B cell (primary cell): ENCODE data around the gene SLC9C1. TPM values are rescaled to one million over a fixed set of nuclear protein-coding genes. Genes with fewer than 3 reads are reported as not detected.

Source experiments
- ATAC-seq: fragments of 200-7000 bp; cut with Tn5 transposase; one replicate; pipeline ENCODE4 v1.10.0; 2021; ENCODE audit warnings: low read depth, mild to moderate bottlenecking, moderate number of reproducible peaks, moderate library complexity
- CTCF ChIA-PET: fragments of 350-600 bp; sonication (Branson Sonifier 250); formaldehyde crosslinking; loops from one replicate; lab custom pipeline; 2021; ENCODE audit warnings: antibody characterized with exemption, inconsistent platforms; lab: Charles Lee
- POLR2A ChIA-PET: fragments of 350-600 bp; sonication (Branson Sonifier 250); formaldehyde crosslinking; loops from one replicate; lab custom pipeline; 2021; ENCODE audit warnings: antibody characterized with exemption; lab: Charles Lee
- DNase-seq: peaks from one replicate; pipeline ENCODE4 v3.0.0; 2013
- H2AFZ ChIP-seq: 2 replicates; pipeline ENCODE4 v1.6.1; 2012; ENCODE audit warnings: mild to moderate bottlenecking, low read depth, low read length; ENCODE audit not compliant: insufficient read depth, poor library complexity, severe bottlenecking
- H3K27ac ChIP-seq, 2 donors: 1 replicate in 1 of 2; 2 replicates in 1 of 2; pipeline ENCODE4 v1.5.1; 2012 to 2013; ENCODE audit warnings: low read length in 2 of 2, mild to moderate bottlenecking in 2 of 2, moderate library complexity in 1 of 2
- H3K27me3 ChIP-seq, 4 experiments: fragments of 200-600 bp in 1 of 4; sonication (generic) in 1 of 4; replicated peaks in 1 of 4; 1 replicate in 2 of 4; 2 replicates in 2 of 4; pipeline versions ENCODE4 v1.6.1 to v1.7.0; 2013 to 2016; ENCODE audit warnings: low read length in 3 of 4, mild to moderate bottlenecking in 2 of 4, mixed read lengths in 1 of 4, moderate library complexity in 1 of 4; ENCODE audit not compliant: insufficient read depth in 4 of 4, control insufficient read depth in 3 of 4; ENCODE audit errors: control extremely low read depth in 1 of 4
- H3K36me3 ChIP-seq, 2 experiments: replicated peaks in 1 of 2; 1 replicate in 1 of 2; 2 replicates in 1 of 2; pipeline versions ENCODE4 v1.6.1 to v1.7.1; 2013; ENCODE audit warnings: low read length in 1 of 2; ENCODE audit not compliant: insufficient read depth in 2 of 2, control insufficient read depth in 1 of 2; ENCODE audit errors: control extremely low read depth in 1 of 2, extremely low read depth in 1 of 2
- H3K4me1 ChIP-seq, 2 donors: fragments of 200-600 bp in 1 of 2; sonication (generic) in 1 of 2; 1 replicate in 1 of 2; 2 replicates in 1 of 2; pipeline versions ENCODE4 v1.5.1 to v1.6.1; 2013 to 2017; ENCODE audit warnings: low read length in 2 of 2; ENCODE audit not compliant: control insufficient read depth in 2 of 2, insufficient read depth in 2 of 2
- H3K4me2 ChIP-seq: replicated peaks from 2 replicates; pipeline ENCODE3; 2012; ENCODE audit warnings: mild to moderate bottlenecking, low read depth, low read length; ENCODE audit not compliant: poor library complexity, severe bottlenecking
- H3K4me3 ChIP-seq, 5 experiments: fragments of 200-600 bp in 1 of 5; sonication (generic) in 1 of 5; 1 replicate in 3 of 5; 2 replicates in 2 of 5; pipeline versions ENCODE4 v1.5.1 to v1.7.0; 2011 to 2016; ENCODE audit warnings: low read length in 4 of 5, mild to moderate bottlenecking in 4 of 5, low read depth in 2 of 5, control low read depth in 1 of 5, moderate library complexity in 1 of 5; ENCODE audit not compliant: insufficient read depth in 1 of 5; ENCODE audit errors: control extremely low read depth in 1 of 5, extremely low read depth in 1 of 5
- H3K79me2 ChIP-seq: fragments of 200-600 bp; sonication (generic); one replicate; pipeline ENCODE4 v1.6.0; 2016; ENCODE audit warnings: low read length; ENCODE audit not compliant: control insufficient read depth, insufficient read depth
- H3K9ac ChIP-seq: fragments of 200-600 bp; sonication (generic); 2 replicates; pipeline ENCODE4 v1.6.1; 2017; ENCODE audit warnings: mild to moderate bottlenecking, low read length, moderate library complexity
- H3K9me3 ChIP-seq, 3 donors: one replicate each; pipeline versions ENCODE4 v1.6.1 to v1.7.1; 2013; ENCODE audit warnings: low read length in 2 of 3; ENCODE audit not compliant: control insufficient read depth in 2 of 3, insufficient read depth in 1 of 3; ENCODE audit errors: control extremely low read depth in 1 of 3
- H4K20me1 ChIP-seq: 2 replicates; pipeline ENCODE4 v1.6.0; 2012; ENCODE audit warnings: mild to moderate bottlenecking, low read length; ENCODE audit not compliant: insufficient read depth, control insufficient read depth, poor library complexity, severe bottlenecking
- H3K27ac Mint-ChIP-seq: one replicate; pipeline ENCODE4 v1.8.0; 2021; ENCODE audit warnings: mixed read lengths
- H3K27me3 Mint-ChIP-seq: one replicate; pipeline ENCODE4 v1.8.0; 2021; ENCODE audit warnings: mixed read lengths
- H3K4me1 Mint-ChIP-seq: one replicate; pipeline ENCODE4 v1.8.0; 2021; ENCODE audit warnings: mixed read lengths
- H3K4me3 Mint-ChIP-seq: one replicate; pipeline ENCODE4 v1.8.0; 2021; ENCODE audit warnings: mixed read lengths
- H3K9me3 Mint-ChIP-seq: one replicate; pipeline ENCODE4 v1.8.0; 2022; ENCODE audit warnings: mixed read lengths; ENCODE audit not compliant: insufficient read depth
- EZH2 ChIP-seq: IDR thresholded peaks from 2 replicates; pipeline ENCODE4 v1.6.1; 2012; ENCODE audit warnings: borderline replicate concordance, low read depth, mild to moderate bottlenecking, moderate library complexity, low read length; ENCODE audit not compliant: insufficient read depth, poor library complexity, severe bottlenecking
- WGBS: methylation state at CpG from one replicate; pipeline ENCODE4 v1.1.5; 2013; ENCODE audit warnings: missing lambda C conversion rate; ENCODE audit not compliant: insufficient coverage; 5-methylcytosine and 5-hydroxymethylcytosine counted together
- intact Hi-C: fragments of 100-400 bp; cut with micrococcal nuclease; formaldehyde crosslinking; loops from one replicate; pipeline ENCODE4 v1.10.0; 2022
- polyA plus RNA-seq: library from polyadenylated mRNA; depleted of rRNA; stranded (reverse); fragments of >200 nt; gene quantifications from 2 replicates; pipeline ENCODE4 v1.2.3, GENCODE V29; 2012
- total RNA-seq, 2 donors: library from RNA; stranded (reverse); fragments of 120-200 nt in 1 of 2; gene quantifications; 1 replicate in 1 of 2; 2 replicates in 1 of 2; pipeline versions ENCODE4 v1.2.3 to v1.2.4, GENCODE V29; 2013 to 2022
- TF ChIP-seq, protein P1 (sequence below): fragments of 200-600 bp; IDR thresholded peaks from one replicate; pipeline ENCODE4 v1.8.0; 2022; ENCODE audit warnings: antibody characterized with exemption, mild to moderate bottlenecking

Gene SLC9C1
- total and polyA plus RNA-seq, 2 donors (not counting 1 experiment from before 2014, with no cell fraction given) = 0.07 to 0.49 TPM

DNA sequence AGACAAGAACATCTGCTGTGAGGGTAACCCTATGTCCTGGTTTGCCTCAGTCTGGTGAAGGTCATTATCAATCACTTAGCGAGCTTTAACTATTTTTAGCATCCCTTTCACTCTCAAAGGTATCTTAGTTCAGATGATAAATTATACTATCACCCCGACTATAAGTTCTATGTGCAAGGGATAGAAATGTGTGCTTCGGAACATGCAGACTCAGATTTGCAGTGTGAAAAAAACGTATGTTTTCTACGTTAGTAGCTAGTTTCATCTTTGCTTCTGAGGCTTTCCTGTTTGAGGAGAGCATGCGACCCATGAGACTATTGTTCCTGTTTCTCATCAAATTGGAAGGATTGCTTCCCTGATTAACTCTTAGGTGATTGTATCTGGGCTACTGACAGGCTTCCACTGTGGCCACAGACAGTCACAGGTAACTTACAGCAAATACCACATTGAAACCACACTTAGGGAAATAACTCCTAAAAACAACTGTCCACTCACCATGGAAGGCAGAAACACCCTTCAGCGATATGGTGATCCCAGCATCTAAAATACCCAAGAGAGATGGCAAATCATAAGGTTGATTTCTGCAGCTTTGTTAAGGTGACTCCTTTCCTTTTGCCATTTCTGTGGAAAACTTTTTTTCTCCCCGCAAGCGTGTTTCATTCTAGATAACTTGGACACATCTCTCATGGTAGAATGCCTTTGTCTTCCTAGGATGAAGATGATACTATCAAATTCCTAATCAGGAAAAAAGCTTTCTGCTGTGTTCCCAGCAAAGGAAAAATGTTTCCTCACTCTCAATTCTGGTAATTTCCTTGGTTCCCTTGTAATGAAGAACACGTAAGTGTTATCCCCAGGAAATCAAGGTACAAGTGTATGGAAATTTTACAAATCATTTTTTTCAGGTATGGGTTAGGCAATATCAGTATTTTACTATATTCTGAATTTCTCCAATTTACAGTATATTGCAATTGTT is 166.2 kb downstream of the SLC9C1 start:
- TF ChIP-seq EZH2 = no peak
- TF ChIP-seq, protein P1, sequence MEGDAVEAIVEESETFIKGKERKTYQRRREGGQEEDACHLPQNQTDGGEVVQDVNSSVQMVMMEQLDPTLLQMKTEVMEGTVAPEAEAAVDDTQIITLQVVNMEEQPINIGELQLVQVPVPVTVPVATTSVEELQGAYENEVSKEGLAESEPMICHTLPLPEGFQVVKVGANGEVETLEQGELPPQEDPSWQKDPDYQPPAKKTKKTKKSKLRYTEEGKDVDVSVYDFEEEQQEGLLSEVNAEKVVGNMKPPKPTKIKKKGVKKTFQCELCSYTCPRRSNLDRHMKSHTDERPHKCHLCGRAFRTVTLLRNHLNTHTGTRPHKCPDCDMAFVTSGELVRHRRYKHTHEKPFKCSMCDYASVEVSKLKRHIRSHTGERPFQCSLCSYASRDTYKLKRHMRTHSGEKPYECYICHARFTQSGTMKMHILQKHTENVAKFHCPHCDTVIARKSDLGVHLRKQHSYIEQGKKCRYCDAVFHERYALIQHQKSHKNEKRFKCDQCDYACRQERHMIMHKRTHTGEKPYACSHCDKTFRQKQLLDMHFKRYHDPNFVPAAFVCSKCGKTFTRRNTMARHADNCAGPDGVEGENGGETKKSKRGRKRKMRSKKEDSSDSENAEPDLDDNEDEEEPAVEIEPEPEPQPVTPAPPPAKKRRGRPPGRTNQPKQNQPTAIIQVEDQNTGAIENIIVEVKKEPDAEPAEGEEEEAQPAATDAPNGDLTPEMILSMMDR = no peak
- intact Hi-C loops = loop anchor here (5.0 kb wide), 3 partner anchors 169 to 461 kb away; partner anchors contain the start of genes ATG3 and SLC35A5
- H3K4me3 Mint-ChIP-seq = peak overlapping the region; percentile 50
- peaks cover 30% of the 10 kb centered on the region for H3K79me2 ChIP-seq
- peak overlapping the region; percentile 19 for H2AFZ ChIP-seq
- peak overlapping the region; percentile 91 for H3K27ac Mint-ChIP-seq
- no peaks in the 10 kb centered on the region for H4K20me1 ChIP-seq
- peak overlapping the region; percentile 31 for H3K9ac ChIP-seq
- H3K36me3 ChIP-seq = peaks cover 0 to 19% of the 10 kb centered on the region in 2 experiments
- CTCF ChIA-PET = interaction anchor here (0.8 to 3.0 kb wide), 8 partner anchors 8 to 196 kb away, joined by 3 to 20 read pairs (median 8); no protein-coding TSS in a partner anchor
- 0% methylated on average over 1 of the region's 10 CpGs for WGBS
- peak overlapping the region in 2 of 5 experiments; percentile 24 to 37 for H3K4me3 ChIP-seq
- peak overlapping the region; percentile 93 to 98 for H3K27ac ChIP-seq
- no peaks in the 10 kb centered on the region for H3K9me3 ChIP-seq
- H3K9me3 Mint-ChIP-seq = no peaks in the 10 kb centered on the region
- H3K27me3 ChIP-seq = no peaks in the 10 kb centered on the region
- ATAC-seq (no peak), DNase-seq (peak; percentile 72)
- H3K27me3 Mint-ChIP-seq = no peaks in the 10 kb centered on the region
- H3K4me2 ChIP-seq = peak overlapping the region; percentile 62
- peaks cover 88% of the 10 kb centered on the region for H3K4me1 Mint-ChIP-seq
- POLR2A ChIA-PET = interaction anchor here (1.0 kb wide), 1 partner anchor 10 kb away, joined by 4 read pairs; no protein-coding TSS in a partner anchor
- peaks cover 75 to 89% of the 10 kb centered on the region in 2 donors for H3K4me1 ChIP-seq
